NOMO-1 (cell line): ENCODE results near the gene YWHAB.

Experiments used
- DNase-seq, 2 experiments: peaks; one replicate each; lab custom pipeline; 2025; ENCODE audit not compliant: unreplicated experiment in 2 of 2; lab: John Stamatoyannopoulos, UW

Gene YWHAB

DNA sequence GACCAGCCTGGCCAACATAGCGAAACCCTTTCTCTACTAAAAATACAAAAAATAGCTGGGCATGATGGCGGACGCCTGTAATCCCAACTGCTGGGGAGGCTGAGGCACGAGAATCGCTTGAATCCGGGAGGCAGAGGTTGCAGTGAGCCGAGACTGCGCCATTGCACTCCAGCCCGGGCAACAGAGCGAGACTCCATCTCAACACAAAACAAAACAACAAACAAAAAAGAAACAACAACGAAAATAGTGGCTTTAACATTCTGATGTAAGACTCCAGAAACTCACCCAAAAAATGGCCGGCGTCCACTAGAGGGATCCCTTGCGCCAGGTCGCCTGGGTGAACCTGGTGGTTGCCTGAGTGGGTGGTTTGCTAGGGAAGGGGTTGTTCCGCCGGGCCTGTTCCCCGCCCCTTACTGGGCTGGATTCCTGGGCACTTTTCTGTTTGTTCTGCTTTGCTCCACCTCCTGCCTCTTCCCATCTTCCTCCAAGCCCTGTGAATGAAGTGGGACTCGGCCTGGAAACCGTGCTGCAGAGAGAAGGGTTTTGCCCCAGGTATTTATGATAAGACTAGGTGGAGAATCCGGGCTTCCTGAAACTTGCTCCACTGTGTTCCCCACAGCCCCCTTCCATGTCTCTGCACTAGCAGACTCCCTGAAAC lies 25.9 kb downstream of the YWHAB start:
- peak; percentile 38 to 54 for DNase-seq

- DNase-seq, result no peak
Measured at GRCh38 chr20:44912189-44912588, 26.7 kb downstream of the YWHAB start.

DNA sequence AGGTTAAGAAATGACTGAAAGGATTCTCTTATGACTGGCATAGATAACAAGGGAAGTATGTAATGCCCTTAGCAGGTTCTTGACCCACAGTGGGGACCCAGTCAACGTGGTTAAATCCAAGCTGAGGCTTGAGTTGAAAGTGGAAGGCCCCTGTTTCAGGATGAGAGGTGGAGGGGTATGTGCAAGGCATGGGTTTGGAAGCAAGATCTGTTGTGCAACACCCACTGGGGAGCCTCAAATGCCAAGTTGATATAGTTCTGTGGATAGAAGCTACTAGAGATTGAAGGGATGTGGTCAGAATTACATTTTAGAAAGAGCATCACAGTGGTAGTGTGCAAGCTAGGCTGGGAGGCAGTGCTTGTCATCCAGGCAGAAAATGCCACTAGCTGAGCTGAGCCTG lies 29.4 kb downstream of the YWHAB start:
- DNase-seq, result no peak

DNA sequence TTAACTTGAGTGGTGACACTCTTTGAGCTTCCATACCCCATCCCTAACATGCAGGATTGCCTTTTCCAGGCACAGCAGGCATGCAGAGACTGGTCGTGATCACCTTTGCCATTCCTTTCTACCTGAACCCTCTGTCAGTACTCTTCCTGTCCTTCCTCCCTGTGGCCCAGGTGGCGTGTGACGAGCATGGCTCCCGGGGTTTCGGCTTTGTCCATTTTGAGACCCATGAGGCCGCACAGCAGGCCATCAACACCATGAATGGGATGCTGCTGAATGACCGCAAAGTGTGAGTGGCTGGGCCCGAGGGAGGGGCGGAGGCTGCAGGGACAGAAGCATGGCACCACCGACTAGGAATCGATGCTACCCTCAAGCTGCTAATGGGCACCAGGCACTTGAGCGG lies 31.1 kb downstream of the YWHAB start:
- no peak for DNase-seq

GRCh38 chr20:44917399-44917798 lies 31.9 kb downstream of the YWHAB start:
- DNase-seq, result no peak

- no peak for DNase-seq
Measured at GRCh38 chr20:44918342-44918741, 32.8 kb downstream of the YWHAB start.

- no peak for DNase-seq
Measured at GRCh38 chr20:44918761-44919160, 33.3 kb downstream of the YWHAB start.

GRCh38 chr20:44921447-44921846 lies 35.9 kb downstream of the YWHAB start:
- no peak for DNase-seq

GRCh38 chr20:44924541-44924940 lies 39.0 kb downstream of the YWHAB start:
- no peak for DNase-seq

DNA sequence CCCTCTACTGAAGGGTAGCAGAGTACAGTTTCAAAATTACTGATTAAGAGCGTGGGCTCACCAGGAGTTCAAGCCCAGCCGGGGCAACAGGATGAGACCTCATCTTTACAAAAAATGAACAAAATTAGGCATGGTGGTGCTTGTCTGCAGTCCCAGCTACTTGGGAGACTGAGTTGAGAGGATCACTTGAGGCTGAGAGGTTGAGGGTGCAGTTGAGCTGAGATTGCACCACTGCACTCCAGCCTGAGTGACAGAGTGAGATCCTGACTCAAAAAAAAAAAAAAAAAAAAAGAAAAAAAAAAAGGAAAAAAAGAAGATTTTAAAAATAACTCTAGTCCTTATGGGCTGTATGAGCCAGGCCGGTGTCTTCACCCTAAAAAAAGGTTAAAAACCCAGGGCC lies 43.1 kb downstream of the YWHAB start:
- DNase-seq, result no peak

GRCh38 chr20:44930517-44931168 lies 45.1 kb downstream of the YWHAB start:
- no peak for DNase-seq

DNA sequence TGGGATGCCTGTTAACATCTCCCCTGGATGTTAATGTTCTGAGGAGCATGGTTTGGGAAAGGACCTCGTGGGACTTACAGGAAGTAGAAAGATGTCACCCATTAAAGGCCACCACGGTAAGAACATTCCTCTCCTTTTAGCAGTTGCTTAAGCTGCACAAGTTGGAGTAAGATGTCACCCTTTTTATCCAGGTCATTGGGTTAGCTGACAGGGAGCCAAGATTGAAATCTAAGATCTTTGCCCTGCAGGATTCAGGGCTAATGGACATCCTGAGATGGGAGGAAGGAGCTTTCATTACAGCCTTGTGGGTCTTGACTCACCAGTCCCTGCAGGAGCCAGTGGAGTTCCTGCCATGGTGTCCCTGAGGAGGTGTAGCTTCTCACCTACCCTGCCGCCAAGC lies 46.4 kb downstream of the YWHAB start:
- DNase-seq, result no peak

DNA sequence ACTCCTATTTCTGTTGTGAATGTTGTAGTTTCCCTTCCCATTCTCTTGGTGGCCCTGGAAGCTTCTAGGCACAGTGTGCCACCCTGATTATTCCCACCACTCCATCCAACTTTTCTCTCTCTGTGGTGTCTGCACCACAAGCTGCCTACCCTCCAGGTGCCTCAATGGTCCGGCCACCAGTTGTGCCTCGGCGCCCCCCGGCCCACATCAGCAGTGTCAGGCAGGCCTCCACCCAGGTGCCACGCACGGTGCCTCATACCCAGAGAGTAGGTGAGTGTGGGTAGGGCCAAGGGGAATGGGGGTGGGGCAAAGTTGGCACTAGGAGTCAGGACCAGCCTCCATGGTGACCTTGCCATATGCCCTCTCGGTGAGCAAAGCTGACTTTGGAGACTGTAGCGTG lies 47.4 kb downstream of the YWHAB start:
- DNase-seq, result no peak

GRCh38 chr20:44936510-44936909 lies 51.0 kb downstream of the YWHAB start:
- DNase-seq, result no peak

DNA sequence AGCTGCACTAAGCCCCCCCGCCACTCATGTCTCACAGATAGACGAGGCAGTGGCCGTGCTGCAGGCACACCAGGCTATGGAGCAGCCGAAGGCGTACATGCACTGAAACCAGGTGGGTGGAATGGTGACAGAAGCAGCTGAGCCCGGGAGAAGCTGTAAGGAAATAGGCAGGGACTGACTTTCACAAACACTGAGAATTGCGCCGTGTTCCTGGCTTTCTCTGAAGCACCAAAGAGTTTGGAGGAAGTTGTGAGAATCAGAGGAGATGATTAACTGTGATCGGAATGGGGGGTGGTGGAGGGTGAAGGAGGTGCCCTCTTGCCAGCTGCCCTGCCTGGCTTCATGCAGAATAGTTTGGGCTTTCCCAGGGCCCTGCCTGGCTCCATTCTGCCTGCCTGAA lies 53.1 kb downstream of the YWHAB start:
- DNase-seq, result no peak

DNA sequence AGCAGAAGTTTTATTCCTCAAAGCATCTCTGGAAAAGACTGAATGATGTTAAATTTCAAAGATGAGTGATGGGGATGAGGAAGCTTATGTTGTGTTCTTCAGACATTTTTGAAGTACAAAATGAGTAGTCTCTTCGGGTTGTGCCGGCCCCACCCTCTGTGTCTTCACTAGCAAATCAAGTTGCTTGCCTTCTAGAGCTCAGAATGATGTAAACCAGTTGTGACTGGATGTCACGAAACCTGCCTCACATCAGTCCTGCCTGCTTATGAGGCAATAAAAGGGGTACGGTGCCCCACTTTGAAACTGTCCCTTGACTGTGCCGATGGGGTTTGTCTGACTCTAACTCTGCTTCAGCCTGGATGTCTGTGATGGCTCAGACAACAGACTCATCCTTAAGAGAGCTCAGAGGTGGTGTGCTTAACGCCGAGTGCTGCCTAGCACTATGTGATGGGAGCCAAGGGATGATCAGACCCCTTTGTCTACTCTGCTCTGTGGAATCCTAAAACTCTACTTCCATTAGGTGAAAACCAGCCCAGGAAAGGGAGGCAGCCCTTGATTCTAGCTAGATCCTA lies 55.7 kb downstream of the YWHAB start:
- DNase-seq, result no peak

GRCh38 chr20:44942264-44942973 lies 56.9 kb downstream of the YWHAB start:
- no peak for DNase-seq

- DNase-seq, result no peak
Measured at GRCh38 chr20:44943828-44944227, 58.3 kb downstream of the YWHAB start.

DNA sequence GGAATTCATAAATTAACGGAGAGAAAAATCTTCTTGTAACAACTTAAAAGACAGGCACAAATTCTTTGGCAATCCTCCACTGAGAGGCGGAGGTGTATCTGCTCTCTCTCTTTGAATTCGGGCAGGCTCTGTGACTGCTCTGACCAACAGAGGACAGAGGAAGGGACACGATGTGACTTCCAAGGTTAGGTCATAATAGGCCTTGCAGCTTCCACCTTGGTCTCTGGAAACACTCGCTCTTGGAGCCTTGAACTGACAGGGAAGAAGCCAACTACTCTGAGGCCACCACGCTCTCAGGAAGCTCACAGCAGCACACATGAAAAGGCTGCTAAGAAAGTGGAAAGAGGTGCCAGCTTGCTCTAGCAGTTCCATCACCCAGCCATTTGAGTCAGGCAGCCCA lies 59.8 kb downstream of the YWHAB start:
- no peak for DNase-seq

DNA sequence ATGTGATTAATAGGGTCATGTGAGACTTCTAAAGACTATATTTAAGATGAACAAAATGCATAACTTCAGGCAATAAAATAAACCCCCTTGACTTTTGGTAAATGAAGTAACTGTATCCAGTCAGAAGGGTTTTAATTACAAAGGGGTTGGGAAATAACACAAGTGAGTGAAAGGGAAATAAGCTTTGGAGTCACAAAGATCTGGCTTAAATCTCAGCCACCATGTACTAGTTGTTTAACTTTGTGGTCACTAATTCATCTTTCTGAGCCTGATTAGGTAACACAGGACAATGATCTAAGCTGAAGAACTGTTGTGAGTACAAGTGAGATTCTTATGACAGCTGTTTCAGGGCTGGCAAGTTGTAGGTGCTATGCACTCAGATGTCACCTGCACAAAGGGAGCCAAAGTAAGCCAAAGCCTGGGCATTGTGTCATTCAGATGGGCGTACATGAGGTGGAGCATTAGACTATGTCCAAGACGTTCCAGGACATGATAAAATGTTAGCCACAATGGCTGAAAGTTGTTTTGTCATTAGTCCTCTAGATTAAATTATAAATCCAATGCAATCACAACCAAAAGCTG lies 60.9 kb downstream of the YWHAB start:
- DNase-seq, result no peak

DNA sequence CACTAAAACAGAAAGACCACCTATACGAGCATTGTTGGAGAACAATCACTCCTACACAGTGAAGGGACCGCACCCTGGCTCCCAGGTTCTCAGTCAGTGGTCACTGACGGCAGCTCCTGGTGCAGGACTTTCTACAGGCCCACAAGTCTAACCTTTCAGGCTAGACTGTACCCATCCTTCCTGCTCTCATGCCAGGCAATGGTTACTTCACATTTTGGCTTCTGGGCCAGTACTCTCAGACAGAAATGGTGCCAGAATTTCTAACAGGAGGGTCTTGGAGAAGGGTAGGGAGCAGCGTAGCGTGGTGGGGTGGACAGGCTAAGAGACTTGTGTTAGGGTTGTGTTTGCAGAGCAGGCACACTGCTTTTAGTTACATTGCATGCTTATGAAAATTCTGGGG lies 62.6 kb downstream of the YWHAB start:
- no peak for DNase-seq
